Stimulated activated memory B cell treated with anti-CD40 and anti-IgM and Interleukin-4, amounts not matched to agents 10 μg/mL and 1 μg/mL and 100 μg/mL, for 72 hours (primary cell): ENCODE results near the gene CFAP58.
A peak's percentile ranks its signal among the peaks of the same experiment; 100 is the strongest.

Experiments used
- ATAC-seq: fragments of 150-1000 bp; cut with Tn5 transposase; 2 replicates; pipeline ENCODE4 v1.10.0; 2021
- H3K27ac Mint-ChIP-seq: one replicate; pipeline ENCODE4 v1.8.0; 2022; ENCODE audit warnings: mild to moderate bottlenecking, mixed read lengths
- H3K27me3 Mint-ChIP-seq: one replicate; pipeline ENCODE4 v1.8.0; 2022; ENCODE audit warnings: mixed read lengths
- H3K36me3 Mint-ChIP-seq: one replicate; pipeline ENCODE4 v1.8.0; 2022; ENCODE audit warnings: mixed read lengths
- H3K4me1 Mint-ChIP-seq: one replicate; pipeline ENCODE4 v1.8.0; 2022; ENCODE audit warnings: mixed read lengths
- H3K4me3 Mint-ChIP-seq: one replicate; pipeline ENCODE4 v1.8.0; 2022; ENCODE audit warnings: mild to moderate bottlenecking, moderate library complexity, mixed read lengths
- H3K9me3 Mint-ChIP-seq: one replicate; pipeline ENCODE4 v1.8.0; 2022; ENCODE audit warnings: mixed read lengths

CFAP58 gene

GRCh38 chr10:104339469-104340110 is 14.0 kb upstream of the CFAP58 start:
- H3K27me3 Mint-ChIP-seq = no peaks in the 10 kb centered on the region
- no peaks in the 10 kb centered on the region for H3K36me3 Mint-ChIP-seq
- no peaks in the 10 kb centered on the region for H3K9me3 Mint-ChIP-seq
- ATAC-seq = no peak
- H3K4me3 Mint-ChIP-seq = peak overlapping the region; percentile 93
- peak overlapping the region; percentile 96 for H3K27ac Mint-ChIP-seq
- peaks cover 28% of the 10 kb centered on the region for H3K4me1 Mint-ChIP-seq

DNA sequence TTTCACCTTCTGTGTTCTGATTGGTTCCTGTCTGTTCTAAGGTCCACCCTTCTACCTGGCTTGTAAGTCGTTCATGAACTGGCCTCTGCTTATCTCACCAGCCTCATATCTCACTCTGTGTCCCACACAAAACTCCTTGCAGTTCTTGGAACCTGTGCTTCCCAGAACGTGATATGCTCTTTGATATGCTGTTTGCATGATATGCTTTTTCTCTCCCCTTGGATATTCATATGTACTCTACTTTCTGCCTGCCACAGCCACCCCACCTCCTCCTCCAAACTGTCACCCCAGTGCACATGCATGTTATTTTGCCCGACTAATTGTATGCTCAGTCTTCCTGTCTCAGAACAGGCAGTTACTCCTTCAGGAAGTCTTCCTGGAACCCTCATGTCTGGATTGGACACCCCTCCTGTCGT is 13.5 kb upstream of the CFAP58 start:
- Mint-ChIP-seq H3K4me3 (no peak overlapping the region), H3K4me1 (peaks cover 22% of the 10 kb centered on the region), H3K9me3 (no peaks in the 10 kb centered on the region), H3K27me3 (no peaks in the 10 kb centered on the region), H3K36me3 (no peaks in the 10 kb centered on the region), H3K27ac (no peak overlapping the region)
- ATAC-seq = no peak

DNA sequence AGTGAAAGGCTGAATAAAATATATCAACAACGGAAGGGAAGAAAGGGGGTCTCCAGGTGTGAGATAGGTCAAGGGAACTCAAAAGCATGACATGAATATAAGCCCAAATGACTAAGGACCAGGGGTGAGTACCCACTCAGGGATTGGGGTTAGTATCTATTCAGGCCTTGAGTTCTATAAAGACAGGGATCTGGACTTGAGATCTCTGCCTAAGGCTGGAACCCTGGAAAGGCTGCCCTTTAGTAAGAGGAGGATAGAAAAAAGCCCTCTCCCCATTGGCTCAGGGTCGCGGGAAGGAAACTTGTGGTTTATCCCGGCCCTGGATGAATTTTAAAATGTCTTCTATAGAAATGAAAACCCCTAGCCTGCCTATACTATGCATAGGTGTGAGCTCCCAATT is 13.0 kb upstream of the CFAP58 start:
- H3K27me3 Mint-ChIP-seq = no peaks in the 10 kb centered on the region
- no peaks in the 10 kb centered on the region for H3K9me3 Mint-ChIP-seq
- H3K27ac Mint-ChIP-seq = no peak overlapping the region
- no peak for ATAC-seq
- H3K4me1 Mint-ChIP-seq = peaks cover 19% of the 10 kb centered on the region
- H3K4me3 Mint-ChIP-seq = no peak overlapping the region
- H3K36me3 Mint-ChIP-seq = no peaks in the 10 kb centered on the region

DNA sequence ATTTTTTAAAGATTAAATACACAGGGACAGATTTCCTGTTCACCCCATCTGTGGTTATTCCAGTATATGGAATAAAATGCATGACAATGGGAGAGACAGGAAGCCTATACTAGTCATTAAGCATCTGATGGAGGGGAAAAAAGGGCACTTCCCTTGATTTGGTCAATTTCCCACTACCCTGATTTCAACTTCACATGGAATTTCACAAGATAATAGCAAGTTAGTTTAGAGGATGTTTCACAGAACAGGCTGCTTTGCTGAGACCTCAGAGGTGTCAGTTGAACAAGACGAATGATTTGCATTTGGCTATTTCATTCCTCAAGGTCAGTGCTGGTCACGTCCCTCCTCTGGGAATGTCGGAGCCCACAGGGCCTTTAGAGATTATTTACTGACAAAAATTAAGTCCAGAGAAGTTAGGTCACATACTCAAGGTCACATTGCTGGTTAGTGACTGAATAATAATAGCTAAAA is 10.7 kb upstream of the CFAP58 start:
- Mint-ChIP-seq H3K4me1 (peaks cover 19% of the 10 kb centered on the region), H3K36me3 (no peaks in the 10 kb centered on the region), H3K4me3 (no peak overlapping the region), H3K27ac (no peak overlapping the region), H3K9me3 (no peaks in the 10 kb centered on the region), H3K27me3 (no peaks in the 10 kb centered on the region)
- no peak for ATAC-seq

- Mint-ChIP-seq H3K4me3 (no peak overlapping the region), H3K27me3 (no peaks in the 10 kb centered on the region), H3K9me3 (no peaks in the 10 kb centered on the region), H3K27ac (no peak overlapping the region), H3K36me3 (no peaks in the 10 kb centered on the region), H3K4me1 (peaks cover 22% of the 10 kb centered on the region)
- ATAC-seq = no peak
Observed at GRCh38 chr10:104344219-104344618, 9.4 kb upstream of the CFAP58 start.

DNA sequence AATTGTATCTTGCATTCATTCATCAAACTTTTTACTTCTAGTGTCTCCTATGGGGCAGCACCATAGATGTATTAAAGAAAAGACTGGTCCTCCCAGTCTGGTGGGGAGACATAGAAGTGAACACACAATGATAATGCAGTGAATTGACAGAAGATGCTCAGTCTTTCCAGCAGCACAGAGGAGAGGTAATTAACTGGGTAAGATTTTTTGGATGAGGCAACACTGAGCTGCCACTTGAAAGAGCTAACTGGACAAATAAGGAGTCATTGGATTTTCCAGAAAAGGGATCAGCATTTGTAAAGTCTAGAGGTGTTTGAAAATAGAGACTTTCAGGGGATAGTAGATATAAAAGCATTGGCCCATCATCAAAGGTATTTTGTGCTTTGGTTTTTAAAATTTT is 8.1 kb upstream of the CFAP58 start:
- H3K27me3 Mint-ChIP-seq = no peaks in the 10 kb centered on the region
- H3K9me3 Mint-ChIP-seq = no peaks in the 10 kb centered on the region
- H3K4me1 Mint-ChIP-seq = peaks cover 22% of the 10 kb centered on the region
- no peak overlapping the region for H3K4me3 Mint-ChIP-seq
- H3K36me3 Mint-ChIP-seq = no peaks in the 10 kb centered on the region
- ATAC-seq = no peak
- no peak overlapping the region for H3K27ac Mint-ChIP-seq

DNA sequence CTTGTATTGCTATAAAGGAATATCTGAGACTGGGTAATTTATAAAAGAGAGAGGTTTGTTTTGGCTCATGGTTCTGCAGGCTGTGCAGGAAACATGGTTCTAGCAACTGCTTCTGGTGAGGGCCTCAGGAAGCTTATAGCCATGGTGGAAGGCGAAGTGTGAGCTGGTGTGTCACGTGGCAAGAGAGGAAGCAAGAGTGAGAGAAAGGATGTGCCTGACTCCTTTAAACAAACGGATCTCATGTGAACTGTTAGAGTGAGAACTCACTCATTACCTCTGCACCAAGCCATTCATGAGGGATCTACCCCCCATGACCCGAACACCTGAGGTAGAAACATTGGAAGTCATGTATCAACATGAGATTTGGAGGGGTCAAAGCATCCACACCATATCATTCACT is 7.7 kb upstream of the CFAP58 start:
- H3K36me3 Mint-ChIP-seq = no peaks in the 10 kb centered on the region
- H3K27me3 Mint-ChIP-seq = no peaks in the 10 kb centered on the region
- H3K9me3 Mint-ChIP-seq = no peaks in the 10 kb centered on the region
- H3K27ac Mint-ChIP-seq = no peak overlapping the region
- no peak overlapping the region for H3K4me3 Mint-ChIP-seq
- no peak for ATAC-seq
- H3K4me1 Mint-ChIP-seq = peaks cover 22% of the 10 kb centered on the region

- Mint-ChIP-seq H3K27me3 (no peaks in the 10 kb centered on the region), H3K9me3 (no peaks in the 10 kb centered on the region), H3K4me1 (peaks cover 22% of the 10 kb centered on the region), H3K36me3 (no peaks in the 10 kb centered on the region), H3K4me3 (no peak overlapping the region), H3K27ac (no peak overlapping the region)
- ATAC-seq = no peak
Observed at GRCh38 chr10:104347295-104348045, 6.2 kb upstream of the CFAP58 start.

GRCh38 chr10:104348601-104349000 is 5.0 kb upstream of the CFAP58 start:
- H3K4me1 Mint-ChIP-seq = peaks cover 22% of the 10 kb centered on the region
- no peaks in the 10 kb centered on the region for H3K9me3 Mint-ChIP-seq
- H3K27ac Mint-ChIP-seq = no peak overlapping the region
- no peaks in the 10 kb centered on the region for H3K36me3 Mint-ChIP-seq
- no peak for ATAC-seq
- H3K4me3 Mint-ChIP-seq = no peak overlapping the region
- no peaks in the 10 kb centered on the region for H3K27me3 Mint-ChIP-seq

- ATAC-seq = peak; percentile 79
- Mint-ChIP-seq H3K27ac (no peak overlapping the region), H3K4me3 (no peak overlapping the region)
Observed at GRCh38 chr10:104349623-104350126, 4.0 kb upstream of the CFAP58 start.

GRCh38 chr10:104350127-104350635 is 3.5 kb upstream of the CFAP58 start:
- ATAC-seq = peak; percentile 74
- Mint-ChIP-seq H3K4me3 (no peak overlapping the region), H3K27ac (no peak overlapping the region), H3K9me3 (no peaks in the 10 kb centered on the region), H3K4me1 (peaks cover 22% of the 10 kb centered on the region), H3K36me3 (no peaks in the 10 kb centered on the region), H3K27me3 (no peaks in the 10 kb centered on the region)

More at GRCh38 chr10:104349623-104350126, 4.0 kb upstream of the CFAP58 start:
- Mint-ChIP-seq H3K36me3 (no peaks in the 10 kb centered on the region), H3K27me3 (no peaks in the 10 kb centered on the region), H3K4me1 (peaks cover 22% of the 10 kb centered on the region), H3K9me3 (no peaks in the 10 kb centered on the region)

GRCh38 chr10:104351061-104351702 is 2.5 kb upstream of the CFAP58 start:
- no peaks in the 10 kb centered on the region for H3K27me3 Mint-ChIP-seq
- peak; percentile 55 for ATAC-seq
- no peaks in the 10 kb centered on the region for H3K36me3 Mint-ChIP-seq
- H3K4me3 Mint-ChIP-seq = peak overlapping the region; percentile 30
- H3K4me1 Mint-ChIP-seq = peaks cover 14% of the 10 kb centered on the region
- H3K27ac Mint-ChIP-seq = no peak overlapping the region
- no peaks in the 10 kb centered on the region for H3K9me3 Mint-ChIP-seq

- H3K4me3 Mint-ChIP-seq = peak overlapping the region; percentile 40
- H3K27me3 Mint-ChIP-seq = no peaks in the 10 kb centered on the region
- H3K27ac Mint-ChIP-seq = no peak overlapping the region
- H3K36me3 Mint-ChIP-seq = no peaks in the 10 kb centered on the region
- H3K9me3 Mint-ChIP-seq = no peaks in the 10 kb centered on the region
- ATAC-seq = no peak
- H3K4me1 Mint-ChIP-seq = peaks cover 13% of the 10 kb centered on the region
Observed at GRCh38 chr10:104351919-104352318, 1.7 kb upstream of the CFAP58 start.

DNA sequence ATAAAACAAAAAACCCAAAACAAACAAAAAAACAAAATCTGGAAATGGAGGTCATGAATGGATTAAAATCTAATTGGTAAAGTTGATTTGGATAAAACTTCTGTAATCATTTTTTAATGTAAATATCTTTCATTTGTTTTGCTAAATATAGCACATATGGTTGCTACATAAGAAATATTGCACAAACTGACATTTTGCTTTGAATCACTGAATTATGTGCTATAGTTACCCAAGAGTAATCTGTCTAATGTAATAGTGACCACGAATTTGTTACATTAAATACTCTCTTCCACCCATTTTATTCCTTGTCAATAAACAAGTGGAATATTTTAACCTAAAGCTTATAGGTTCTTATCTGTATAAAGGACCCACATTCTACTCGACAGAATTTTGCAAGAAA is 6.2 kb downstream of the CFAP58 start:
- Mint-ChIP-seq H3K36me3 (no peaks in the 10 kb centered on the region), H3K9me3 (no peaks in the 10 kb centered on the region), H3K27ac (no peak overlapping the region), H3K4me3 (no peak overlapping the region), H3K27me3 (peaks cover 16% of the 10 kb centered on the region), H3K4me1 (no peaks in the 10 kb centered on the region)
- ATAC-seq = no peak

DNA sequence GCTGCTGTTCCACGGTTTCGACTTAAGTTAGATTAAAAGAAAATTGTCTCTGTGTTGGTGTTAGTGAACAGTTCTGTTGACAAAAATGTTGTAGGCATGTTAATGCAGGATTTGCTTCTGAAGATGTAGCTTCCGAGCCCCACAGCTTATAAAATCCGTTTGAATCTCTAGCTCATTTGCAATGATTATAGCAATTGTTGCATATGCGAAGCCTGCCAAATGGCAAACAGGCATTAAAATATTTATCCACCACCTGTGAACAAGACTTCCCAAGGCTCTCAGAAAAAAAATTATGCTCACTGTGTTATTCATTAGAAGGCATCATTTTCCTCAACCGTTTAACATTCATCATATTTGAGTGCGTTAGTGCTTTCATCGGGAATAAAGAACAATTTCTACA is 14.3 kb downstream of the CFAP58 start:
- peaks cover 27% of the 10 kb centered on the region for H3K27me3 Mint-ChIP-seq
- no peak for ATAC-seq

More for the DNA sequence above, 14.3 kb downstream of the CFAP58 start:
- peaks cover 2% of the 10 kb centered on the region for H3K9me3 Mint-ChIP-seq
- H3K4me1 Mint-ChIP-seq = no peaks in the 10 kb centered on the region
- no peak overlapping the region for H3K27ac Mint-ChIP-seq
- no peak overlapping the region for H3K4me3 Mint-ChIP-seq
- H3K36me3 Mint-ChIP-seq = no peaks in the 10 kb centered on the region
